A549 (cell line): ENCODE data around the gene SIGLEC5. TPM values are rescaled to one million over a fixed set of nuclear protein-coding genes. Genes with fewer than 3 reads are reported as not detected.

Experiments
- ATAC-seq, 2 experiments: fragments of 200-7000 bp in 1 of 2; fragments of >200 bp in 1 of 2; cut with Nextera tagmentation in 1 of 2; cut with Tn5 transposase in 1 of 2; 3 replicates each; pipeline versions ENCODE4 v1.8.0 to v1.9.1; 2018 to 2020; ENCODE audit warnings: mild to moderate bottlenecking in 1 of 2, moderate library complexity in 1 of 2
- CTCF ChIA-PET: fragments of 300-600 bp; sonication (Branson Sonifier 250); formaldehyde crosslinking; extraction: SDS; loops from one replicate; lab custom pipeline; 2021; ENCODE audit warnings: antibody characterized with exemption, inconsistent platforms; lab: Yijun Ruan, JAX
- POLR2A ChIA-PET: fragments of 350-600 bp; formaldehyde crosslinking; extraction: SDS; loops from one replicate; lab custom pipeline; 2021; ENCODE audit warnings: antibody characterized with exemption, inconsistent platforms; lab: Yijun Ruan, JAX
- DNase-seq, 2 experiments: peaks; one replicate each; pipeline versions ENCODE4 v3.0.0 to v3.0.0-alpha.2; 2011 to 2016; ENCODE audit warnings: low read depth in 1 of 2, low spot score in 1 of 2
- FAIRE-seq: peaks from 2 replicates; lab custom pipeline; 2011; peaks lifted over from hg19 to GRCh38; lab: Jason Lieb, UNC
- H3K27ac ChIP-seq, 2 experiments: fragments of >200 bp; sonication (Bioruptor Twin); formaldehyde crosslinking; 3 replicates each; pipeline ENCODE4 v1.5.1; 2016 to 2017
- H3K4me1 ChIP-seq: fragments of >200 bp; sonication (Bioruptor Twin); formaldehyde crosslinking; 3 replicates; pipeline ENCODE4 v1.6.1; 2016
- H3K4me2 ChIP-seq: fragments of >200 bp; sonication (Bioruptor Twin); formaldehyde crosslinking; 3 replicates; pipeline ENCODE4 v1.6.1; 2016
- H3K4me3 ChIP-seq: fragments of >200 bp; sonication (Bioruptor Twin); formaldehyde crosslinking; 3 replicates; pipeline ENCODE4 v1.5.1; 2016
- H3K9me3 ChIP-seq: fragments of >200 bp; sonication (Bioruptor Twin); formaldehyde crosslinking; 3 replicates; pipeline ENCODE4 v1.6.1; 2016
- BHLHE40 ChIP-seq: IDR thresholded peaks from 2 replicates; pipeline ENCODE4 v1.6.1; 2012; ENCODE audit warnings: low read depth, low read length, inconsistent platforms
- CHD4 ChIP-seq: fragments of 200-600 bp; sonication (generic); IDR thresholded peaks from 2 replicates; pipeline ENCODE4 v1.6.1; 2016; ENCODE audit warnings: antibody characterized with exemption, mild to moderate bottlenecking, borderline replicate concordance
- CTCF ChIP-seq: fragments of >200 bp; sonication (Bioruptor Twin); formaldehyde crosslinking; IDR thresholded peaks from 3 replicates; pipeline ENCODE4 v1.5.1; 2016
- HES2 ChIP-seq: fragments of >200 bp; sonication (Bioruptor Twin); formaldehyde crosslinking; IDR thresholded peaks from 2 replicates; pipeline ENCODE4 v1.6.1; 2016
- HOXB5 ChIP-seq: fragments of 250-450 bp; sonication (Bioruptor Pico); IDR thresholded peaks from 2 replicates; pipeline ENCODE4 v1.5.0; 2020; ENCODE audit warnings: mild to moderate bottlenecking, moderate library complexity
- JUNB ChIP-seq: fragments of >200 bp; sonication (Bioruptor Twin); formaldehyde crosslinking; IDR thresholded peaks from 2 replicates; pipeline ENCODE4 v1.6.1; 2016
- KDM1A ChIP-seq: fragments of 200-600 bp; sonication (generic); IDR thresholded peaks from 2 replicates; pipeline ENCODE4 v1.6.1; 2016; ENCODE audit warnings: low read depth, mild to moderate bottlenecking
- MAX ChIP-seq: IDR thresholded peaks from 2 replicates; pipeline ENCODE4 v1.6.1; 2012
- NR3C1 ChIP-seq: fragments of >200 bp; sonication (Bioruptor Twin); formaldehyde crosslinking; IDR thresholded peaks from 3 replicates; pipeline ENCODE4 v1.6.1; 2017
- PBX3 ChIP-seq: IDR thresholded peaks from 2 replicates; pipeline ENCODE4 v1.6.1; 2012
- PHF8 ChIP-seq: fragments of 200-600 bp; sonication (generic); IDR thresholded peaks from 2 replicates; pipeline ENCODE4 v1.6.1; 2016; ENCODE audit warnings: low read depth, mild to moderate bottlenecking, antibody characterized with exemption, moderate library complexity, borderline replicate concordance
- POLR2AphosphoS2 ChIP-seq: conservative IDR thresholded peaks from 2 replicates; pipeline ENCODE4 v1.6.1; 2012; ENCODE audit warnings: low read length, improper control_type of control experiment, inconsistent platforms
- RAD21 ChIP-seq, 2 experiments: fragments of >200 bp in 1 of 2; sonication (Bioruptor Twin) in 1 of 2; formaldehyde crosslinking in 1 of 2; IDR thresholded peaks in 1 of 2; conservative IDR thresholded peaks in 1 of 2; 2 replicates in 1 of 2; 3 replicates in 1 of 2; pipeline ENCODE4 v1.6.1; 2012 to 2018; ENCODE audit warnings: inconsistent platforms in 1 of 2
- RCOR1 ChIP-seq: fragments of 150-350 bp; IDR thresholded peaks from 2 replicates; pipeline ENCODE4 v1.6.1; 2014; ENCODE audit warnings: antibody characterized with exemption, low read length, low read depth
- RFX5 ChIP-seq: fragments of 450-650 bp; IDR thresholded peaks from 2 replicates; pipeline ENCODE4 v1.7.1; 2014; ENCODE audit warnings: antibody characterized with exemption, mild to moderate bottlenecking, moderate library complexity
- RNF2 ChIP-seq: fragments of 200-600 bp; sonication (generic); IDR thresholded peaks from 2 replicates; pipeline ENCODE4 v1.6.1; 2016; ENCODE audit warnings: low read depth, mild to moderate bottlenecking, antibody characterized with exemption, moderate library complexity, borderline replicate concordance
- ZC3H11A ChIP-seq: fragments of 450-650 bp; IDR thresholded peaks from 2 replicates; pipeline ENCODE4 v1.6.1; 2014; ENCODE audit warnings: antibody characterized with exemption, mild to moderate bottlenecking
- ZSCAN20 ChIP-seq: fragments of 250-450 bp; sonication (Bioruptor Pico); IDR thresholded peaks from 2 replicates; pipeline ENCODE4 v1.8.0; 2022; ENCODE audit warnings: mild to moderate bottlenecking, moderate library complexity
- WGBS: methylation state at CpG from one replicate; pipeline ENCODE4 v1.1.6; 2017; ENCODE audit errors: missing lambda C conversion rate; 5-methylcytosine and 5-hydroxymethylcytosine counted together
- polyA plus RNA-seq, 4 experiments: library from polyadenylated mRNA; depleted of rRNA in 3 of 4; stranded (reverse); fragments of >200 nt; fragmentation: RNase III in 1 of 4; extraction: RNeasy Plus Mini Kit Qiagen cat#74134 plus additional on column Dnase treatment in 1 of 4; gene quantifications; 2 replicates in 3 of 4; 3 replicates in 1 of 4; pipeline ENCODE4 v1.2.3, GENCODE V29; 2011 to 2017

Gene SIGLEC5
- polyA plus RNA-seq, 2 of the 4 experiments (the other 2 are of a cell fraction) = not detected

- no peak for FAIRE-seq
- 8% methylated on average over 3 of the region's 3 CpGs for WGBS
- Histone ChIP-seq H3K4me3 (no peak overlapping the region), H3K27ac (no peak overlapping the region), H3K9me3 (peaks cover 12% of the 10 kb centered on the region; the same call in 2 of the 3 replicates), H3K4me1 (no peaks in the 10 kb centered on the region), H3K4me2 (no peak overlapping the region)
- ChIA-PET POLR2A (no interaction called here), CTCF (no interaction called here)
- TF ChIP-seq JUNB = no peak
- TF ChIP-seq PHF8 = no peak
- no peak for TF ChIP-seq RNF2
- no peak for TF ChIP-seq NR3C1
- TF ChIP-seq PBX3 = no peak
- no peak for TF ChIP-seq ZC3H11A
- TF ChIP-seq CTCF = no peak
- TF ChIP-seq RAD21 (conservative IDR thresholded peaks at IDR 0.05 in 1 of 2, IDR thresholded peaks at IDR 0.05 in 1 of 2) = 0 out of 5 replicates have a peak, but pooled peaks of 1 of the 2 experiments have one; percentile 11
- DNase-seq = no peak
- no peak for ATAC-seq
Measured at GRCh38 chr19:51664997-51665396, 34.8 kb upstream of the SIGLEC5 start.

- ChIA-PET POLR2A (no interaction called here), CTCF (no interaction called here)
- peaks cover 12% of the 10 kb centered on the region; the same call in 2 of the 3 replicates for H3K9me3 ChIP-seq
- TF ChIP-seq HES2 = no peak
- TF ChIP-seq RCOR1 = no peak
- no peak for TF ChIP-seq RFX5
- no peak for TF ChIP-seq KDM1A
- no peak for TF ChIP-seq HOXB5 (CRISPR knock-in tag)
- TF ChIP-seq BHLHE40 = no peak
- WGBS = 3% methylated on average over 1 of the region's 1 CpG
- DNase-seq (no peak), FAIRE-seq (no peak), ATAC-seq (no peak)
- H3K27ac ChIP-seq = no peak overlapping the region
- H3K4me2 ChIP-seq = no peak overlapping the region
- no peak overlapping the region for H3K4me3 ChIP-seq
- H3K4me1 ChIP-seq = no peaks in the 10 kb centered on the region
Measured at GRCh38 chr19:51664131-51664530, 33.9 kb upstream of the SIGLEC5 start.

- peaks cover 12% of the 10 kb centered on the region; the same call in 2 of the 3 replicates for H3K9me3 ChIP-seq
- no peak for DNase-seq
- H3K27ac ChIP-seq = no peak overlapping the region
- no peaks in the 10 kb centered on the region for H3K4me1 ChIP-seq
- CTCF ChIA-PET = no interaction called here
- FAIRE-seq = no peak
- POLR2A ChIA-PET = no interaction called here
- ATAC-seq = no peak
- TF ChIP-seq ZSCAN20 (CRISPR knock-in tag) (no peak), MAX (no peak), POLR2AphosphoS2 (no peak), RCOR1 (no peak), CHD4 (no peak)
- TF ChIP-seq, all 56 proteins: peak for 0
- H3K4me3 ChIP-seq = no peak overlapping the region
- WGBS = 18% methylated on average over 3 of the region's 3 CpGs
- H3K4me2 ChIP-seq = no peak overlapping the region
Measured at GRCh38 chr19:51663650-51664049, 33.4 kb upstream of the SIGLEC5 start.
